ENCODE measurements around the gene TOR1AIP2.

Gene TOR1AIP2

DNA sequence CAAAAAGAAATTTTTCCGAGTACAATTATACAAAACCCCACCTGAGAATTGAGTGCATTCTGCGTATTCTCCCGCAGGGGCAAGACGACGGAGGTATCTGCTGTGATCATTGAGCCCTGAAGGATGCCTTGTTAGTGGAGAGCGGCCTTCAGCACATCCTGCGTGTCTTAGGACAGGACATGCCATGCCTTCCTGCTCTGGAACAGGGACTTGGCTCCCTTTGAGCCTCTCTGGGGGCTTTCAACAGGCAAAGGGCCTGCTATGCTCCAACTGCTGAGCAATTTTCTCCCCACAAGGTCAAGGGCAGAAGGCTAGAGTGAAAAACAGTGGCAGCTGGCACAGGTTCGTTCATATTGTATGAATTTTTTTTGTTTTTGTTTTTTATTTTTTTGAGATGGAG is 52.4 kb downstream of the TOR1AIP2 start:
- H3K4me3 ChIP-seq (ENCODE audit: low read depth, low read length) = no peak overlapping the region
- H3K9me3 ChIP-seq = no peaks in the 10 kb centered on the region
- no peaks in the 10 kb centered on the region for H3K27me3 ChIP-seq
- no peak for DNase-seq
- no peaks in the 10 kb centered on the region for H3K36me3 ChIP-seq
- TF ChIP-seq, protein P1, sequence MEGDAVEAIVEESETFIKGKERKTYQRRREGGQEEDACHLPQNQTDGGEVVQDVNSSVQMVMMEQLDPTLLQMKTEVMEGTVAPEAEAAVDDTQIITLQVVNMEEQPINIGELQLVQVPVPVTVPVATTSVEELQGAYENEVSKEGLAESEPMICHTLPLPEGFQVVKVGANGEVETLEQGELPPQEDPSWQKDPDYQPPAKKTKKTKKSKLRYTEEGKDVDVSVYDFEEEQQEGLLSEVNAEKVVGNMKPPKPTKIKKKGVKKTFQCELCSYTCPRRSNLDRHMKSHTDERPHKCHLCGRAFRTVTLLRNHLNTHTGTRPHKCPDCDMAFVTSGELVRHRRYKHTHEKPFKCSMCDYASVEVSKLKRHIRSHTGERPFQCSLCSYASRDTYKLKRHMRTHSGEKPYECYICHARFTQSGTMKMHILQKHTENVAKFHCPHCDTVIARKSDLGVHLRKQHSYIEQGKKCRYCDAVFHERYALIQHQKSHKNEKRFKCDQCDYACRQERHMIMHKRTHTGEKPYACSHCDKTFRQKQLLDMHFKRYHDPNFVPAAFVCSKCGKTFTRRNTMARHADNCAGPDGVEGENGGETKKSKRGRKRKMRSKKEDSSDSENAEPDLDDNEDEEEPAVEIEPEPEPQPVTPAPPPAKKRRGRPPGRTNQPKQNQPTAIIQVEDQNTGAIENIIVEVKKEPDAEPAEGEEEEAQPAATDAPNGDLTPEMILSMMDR (IDR thresholded peaks at IDR 0.05; ENCODE audit: low read depth, low read length) = no peak
- no peaks in the 10 kb centered on the region for H3K4me1 ChIP-seq

DNA sequence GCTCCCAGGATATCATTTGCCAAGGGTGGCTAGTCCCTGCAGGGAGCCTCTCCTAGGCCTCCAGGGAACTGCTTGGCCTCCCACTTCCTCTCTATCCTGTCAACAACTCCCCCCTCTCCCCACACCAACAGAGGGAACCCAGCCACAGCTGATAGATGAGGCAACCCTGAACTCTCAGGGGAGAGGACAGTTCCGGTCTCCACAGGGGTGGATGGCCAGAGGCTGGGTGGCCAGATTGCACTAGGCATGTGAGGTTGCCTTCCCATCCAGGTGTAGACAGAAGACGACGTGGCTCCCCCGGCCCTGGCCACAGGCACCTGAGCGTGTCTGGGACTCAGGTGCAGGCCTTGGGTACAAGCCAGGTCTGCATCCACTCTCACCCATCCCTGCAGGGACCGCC is 53.3 kb downstream of the TOR1AIP2 start:
- no peaks in the 10 kb centered on the region for H3K36me3 ChIP-seq
- no peaks in the 10 kb centered on the region for H3K27me3 ChIP-seq
- no peaks in the 10 kb centered on the region for H3K9me3 ChIP-seq
- TF ChIP-seq, protein P1 (IDR thresholded peaks at IDR 0.05; ENCODE audit: low read depth, low read length) = no peak
- no peak overlapping the region for H3K4me3 ChIP-seq (ENCODE audit: low read depth, low read length)
- no peak for DNase-seq
- H3K4me1 ChIP-seq = no peaks in the 10 kb centered on the region

DNA sequence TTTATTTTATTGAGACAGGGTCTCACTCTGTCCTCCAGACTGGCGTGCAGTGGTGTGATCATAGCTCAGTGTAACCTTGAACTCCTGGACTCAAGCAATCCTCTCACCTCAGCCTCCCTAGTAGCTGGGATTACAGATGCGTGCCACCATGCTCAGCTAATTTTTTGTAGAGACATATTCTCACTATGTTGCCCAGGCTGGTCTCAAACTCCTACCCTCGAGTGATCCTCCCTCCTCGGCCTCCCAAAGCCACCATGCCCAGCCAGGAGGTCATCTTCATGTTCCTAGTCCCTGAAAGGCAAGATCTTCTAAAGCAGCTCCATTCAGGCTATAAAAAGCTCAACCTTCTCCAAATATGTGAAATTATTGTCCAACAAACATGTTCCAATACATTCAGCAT is 53.9 kb downstream of the TOR1AIP2 start:
- no peaks in the 10 kb centered on the region for H3K27me3 ChIP-seq
- no peaks in the 10 kb centered on the region for H3K36me3 ChIP-seq
- H3K4me3 ChIP-seq (ENCODE audit: low read depth, low read length) = no peak overlapping the region
- H3K9me3 ChIP-seq = no peaks in the 10 kb centered on the region
- TF ChIP-seq, protein P1 (IDR thresholded peaks at IDR 0.05; ENCODE audit: low read depth, low read length) = no peak
- H3K4me1 ChIP-seq = peaks cover 3% of the 10 kb centered on the region
- DNase-seq = no peak

DNA sequence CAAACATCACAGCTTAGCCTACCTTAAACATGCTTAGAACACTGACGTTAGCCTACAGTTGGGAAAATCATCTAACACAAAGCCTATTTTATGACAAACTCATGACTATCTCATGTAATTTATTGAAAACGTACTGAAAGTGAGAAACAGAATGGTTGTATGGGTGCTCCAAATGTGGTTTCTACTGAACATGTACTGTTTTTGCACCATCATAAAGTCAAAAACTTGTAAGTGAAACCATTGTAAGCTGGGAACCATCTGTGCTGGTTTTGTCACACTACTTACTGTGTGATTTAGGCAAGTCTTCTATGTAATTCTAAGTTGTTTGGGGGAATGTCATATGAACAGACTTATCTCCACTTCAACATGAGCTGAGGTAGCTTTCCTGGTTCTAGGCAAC is 55.5 kb downstream of the TOR1AIP2 start:
- TF ChIP-seq, protein P1 (IDR thresholded peaks at IDR 0.05; ENCODE audit: low read depth, low read length) = no peak
- peaks cover 13% of the 10 kb centered on the region for H3K4me1 ChIP-seq

DNA sequence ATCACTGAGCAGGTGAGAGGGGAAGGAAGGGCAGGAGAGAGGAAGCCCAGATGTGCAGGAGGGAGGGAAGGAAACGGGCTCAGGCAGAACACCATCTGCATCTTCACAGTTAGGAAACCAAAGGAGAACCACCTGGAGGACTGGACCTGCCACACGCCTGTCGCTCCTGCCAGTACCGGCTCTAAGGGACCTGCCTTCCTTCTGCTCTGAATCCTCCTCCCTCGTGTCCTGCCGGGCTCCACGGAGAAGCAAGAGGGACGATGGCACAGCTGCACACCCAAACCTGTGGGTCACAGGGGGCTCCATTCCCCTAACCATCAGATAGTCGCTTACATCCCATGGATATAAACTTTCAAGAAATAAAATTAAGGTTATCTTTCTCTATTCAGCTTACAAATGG is 56.1 kb downstream of the TOR1AIP2 start:
- Histone ChIP-seq H3K36me3 (no peaks in the 10 kb centered on the region), H3K4me1 (peaks cover 16% of the 10 kb centered on the region), H3K4me3 (ENCODE audit: low read depth, low read length) (no peak overlapping the region), H3K9me3 (no peaks in the 10 kb centered on the region), H3K27me3 (no peaks in the 10 kb centered on the region)
- DNase-seq = no peak
- TF ChIP-seq, protein P1 (IDR thresholded peaks at IDR 0.05; ENCODE audit: low read depth, low read length) = no peak

More for the DNA sequence above, 55.5 kb downstream of the TOR1AIP2 start:
- DNase-seq = no peak
- no peaks in the 10 kb centered on the region for H3K27me3 ChIP-seq
- H3K9me3 ChIP-seq = no peaks in the 10 kb centered on the region
- no peak overlapping the region for H3K4me3 ChIP-seq (ENCODE audit: low read depth, low read length)
- no peaks in the 10 kb centered on the region for H3K36me3 ChIP-seq

DNA sequence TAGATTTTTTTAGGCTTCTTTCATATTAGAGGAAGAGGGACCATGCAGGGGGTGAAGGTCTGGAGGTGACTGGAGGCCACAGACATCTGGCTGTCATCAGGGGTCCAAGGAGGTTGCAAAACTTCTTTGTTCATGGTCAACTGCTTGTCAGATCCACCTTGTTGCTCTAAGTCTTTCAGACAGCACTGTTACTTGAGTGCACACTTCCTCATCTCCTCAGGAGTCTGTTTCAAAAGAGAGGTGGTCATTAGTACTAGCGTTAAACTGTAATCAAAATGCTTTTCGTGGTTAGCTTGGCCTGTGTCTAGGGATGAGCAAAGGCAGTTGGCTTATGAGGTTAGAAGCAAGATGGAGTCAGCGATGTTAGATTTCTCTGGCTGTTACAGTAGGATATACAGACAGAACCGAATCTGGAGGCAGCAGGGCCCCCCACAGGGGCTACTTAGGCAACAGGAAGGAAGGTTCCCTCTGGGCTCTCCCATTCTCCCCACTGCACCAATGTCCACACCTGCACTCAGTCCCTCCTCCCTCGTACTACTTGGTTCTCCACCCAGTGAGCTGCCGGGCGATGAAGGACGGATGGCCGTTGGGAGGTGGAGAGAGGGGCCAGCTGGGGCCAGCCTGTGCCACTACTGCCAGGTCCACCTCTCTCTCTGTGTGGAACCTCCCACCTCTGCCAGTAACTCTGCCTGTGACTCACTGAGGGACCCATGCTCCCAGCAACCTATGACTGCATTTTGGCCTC is 57.2 kb downstream of the TOR1AIP2 start:
- H3K27me3 ChIP-seq = no peaks in the 10 kb centered on the region
- no peak for DNase-seq
- H3K4me3 ChIP-seq (ENCODE audit: low read depth, low read length) = no peak overlapping the region
- H3K36me3 ChIP-seq = peaks cover 2% of the 10 kb centered on the region
- H3K4me1 ChIP-seq = peaks cover 24% of the 10 kb centered on the region
- H3K9me3 ChIP-seq = no peaks in the 10 kb centered on the region
- TF ChIP-seq, protein P1 (IDR thresholded peaks at IDR 0.05; ENCODE audit: low read depth, low read length) = no peak

All from BE2C (cell line).